Right lobe of liver (tissue), 4 donors: Measurements from ENCODE around the gene KIAA0513.

ENCODE experiments used
- CTCF ChIP-seq, 4 donors: fragments of 200-600 bp in 3 of 4; fragments of 450-650 bp in 1 of 4; IDR thresholded peaks; one replicate each; pipeline versions ENCODE4 v1.5.1 to v1.8.0; 2016 to 2022; ENCODE audit warnings: antibody characterized with exemption in 4 of 4, mild to moderate bottlenecking in 2 of 4
- POLR2A ChIP-seq: fragments of 450-650 bp; IDR thresholded peaks from one replicate; pipeline ENCODE4 v1.6.1; 2017; ENCODE audit warnings: antibody characterized with exemption, mild to moderate bottlenecking
- donor health status: DM: no; HTN: no; CAD: no.
- donor health status: DM: no; HTN: no; CAD: no.
- donor health status: DM: no; HTN: yes; CAD: no.

GRCh38 chr16:85048921-85049562 lies 21.4 kb downstream of the KIAA0513 start:
- TF ChIP-seq CTCF (IDR thresholded peaks at IDR 0.05) (no peak), POLR2A (no peak)
